Stimulated activated CD4-positive, alpha-beta T cell treated with anti-CD3 and anti-CD28 coated beads, Interleukin-12 subunit alpha, Interleukin-12 subunit beta, amount 100 ng/mL, for 48 hours (primary cell): Measurements from ENCODE around the gene TCF21.

ENCODE experiments used
- DNase-seq, 3 donors: peaks; one replicate each; pipeline ENCODE4 v3.0.0-alpha.2; 2020; ENCODE audit warnings: low read depth in 2 of 3, low spot score in 1 of 3

The TCF21 gene

GRCh38 chr6:133889557-133890403 lies 867 bp downstream of the TCF21 start:
- DNase-seq: no peak

- DNase-seq: no peak
Measured at GRCh38 chr6:133890711-133891148, 1.8 kb downstream of the TCF21 start.

GRCh38 chr6:133891149-133891926 lies 2.4 kb downstream of the TCF21 start:
- DNase-seq: no peak

- no peak for DNase-seq
Measured at GRCh38 chr6:133891927-133892812, 3.3 kb downstream of the TCF21 start.

GRCh38 chr6:133892813-133893691 lies 4.1 kb downstream of the TCF21 start:
- no peak for DNase-seq

GRCh38 chr6:133893946-133894345 lies 5.0 kb downstream of the TCF21 start:
- no peak for DNase-seq

GRCh38 chr6:133894369-133894768 lies 5.5 kb downstream of the TCF21 start:
- DNase-seq: no peak

GRCh38 chr6:133894795-133895358 lies 6.0 kb downstream of the TCF21 start:
- no peak for DNase-seq

- no peak for DNase-seq
Measured at GRCh38 chr6:133895573-133896343, 6.8 kb downstream of the TCF21 start.

GRCh38 chr6:133896344-133896721 lies 7.4 kb downstream of the TCF21 start:
- no peak for DNase-seq

- no peak for DNase-seq
Measured at GRCh38 chr6:133898263-133898662, 9.3 kb downstream of the TCF21 start.

- no peak for DNase-seq
Measured at GRCh38 chr6:133899556-133899955, 10.6 kb downstream of the TCF21 start.

GRCh38 chr6:133903855-133904254 lies 14.9 kb downstream of the TCF21 start:
- DNase-seq: no peak

- DNase-seq: no peak
Measured at GRCh38 chr6:133906050-133906449, 17.1 kb downstream of the TCF21 start.

GRCh38 chr6:133916650-133917151 lies 27.8 kb downstream of the TCF21 start:
- peak; percentile 63 to 82 (median 68) for DNase-seq

- no peak for DNase-seq
Measured at GRCh38 chr6:133917781-133918180, 28.9 kb downstream of the TCF21 start.

- DNase-seq: no peak
Measured at GRCh38 chr6:133918208-133918930, 29.5 kb downstream of the TCF21 start.

GRCh38 chr6:133919362-133919761 lies 30.4 kb downstream of the TCF21 start:
- DNase-seq: no peak
